Astrocyte (in vitro differentiated cells and primary cell): ENCODE results near the gene GNPDA2. TPM values are rescaled to one million over a fixed set of nuclear protein-coding genes. Genes with fewer than 3 reads are reported as not detected.

Source experiments
- DNase-seq: peaks from one replicate; pipeline ENCODE4 v3.0.0-alpha.2; 2010; ENCODE audit warnings: low read depth
- FAIRE-seq: peaks from 2 replicates; lab custom pipeline; 2011; peaks lifted over from hg19 to GRCh38; lab: Jason Lieb, UNC
- H2AFZ ChIP-seq: 2 replicates; pipeline ENCODE4 v1.6.0; 2012; ENCODE audit warnings: low read depth, low read length, inconsistent platforms
- H3K27ac ChIP-seq: 2 replicates; pipeline ENCODE4 v1.5.1; 2011; ENCODE audit warnings: low read depth, low read length, inconsistent platforms
- H3K27me3 ChIP-seq: 2 replicates; pipeline ENCODE4 v1.6.0; 2011; ENCODE audit warnings: low read length, inconsistent platforms; ENCODE audit not compliant: insufficient read depth
- H3K36me3 ChIP-seq: 2 replicates; pipeline ENCODE4 v1.5.1; 2011; ENCODE audit warnings: low read length, inconsistent platforms; ENCODE audit not compliant: insufficient read depth
- H3K4me1 ChIP-seq: 2 replicates; pipeline ENCODE4 v1.5.1; 2011; ENCODE audit warnings: low read length, inconsistent platforms; ENCODE audit not compliant: insufficient read depth
- H3K4me2 ChIP-seq: 2 replicates; pipeline ENCODE4 v1.6.0; 2012; ENCODE audit warnings: low read length, inconsistent platforms
- H3K4me3 ChIP-seq: 2 replicates; pipeline ENCODE4 v1.5.1; 2011; ENCODE audit warnings: low read depth, mild to moderate bottlenecking, low read length, inconsistent platforms; ENCODE audit not compliant: insufficient read depth
- H3K79me2 ChIP-seq: 2 replicates; pipeline ENCODE4 v1.6.0; 2012; ENCODE audit warnings: mild to moderate bottlenecking, low read length, inconsistent platforms; ENCODE audit not compliant: insufficient read depth
- H3K9ac ChIP-seq: 2 replicates; pipeline ENCODE4 v1.6.0; 2012; ENCODE audit warnings: mild to moderate bottlenecking, low read length, inconsistent platforms
- H3K9me3 ChIP-seq: 2 replicates; pipeline ENCODE4 v1.5.1; 2012; ENCODE audit warnings: low read depth, mild to moderate bottlenecking, low read length, inconsistent platforms; ENCODE audit not compliant: insufficient read depth
- H4K20me1 ChIP-seq: 2 replicates; pipeline ENCODE4 v1.6.0; 2012; ENCODE audit warnings: low read length, inconsistent platforms; ENCODE audit not compliant: insufficient read depth
- H3K27ac Mint-ChIP-seq: one replicate; pipeline ENCODE4 v1.8.0; 2021; ENCODE audit warnings: mild to moderate bottlenecking, mixed read lengths; ENCODE audit not compliant: unreplicated experiment
- H3K27me3 Mint-ChIP-seq: one replicate; pipeline ENCODE4 v1.8.0; 2021; ENCODE audit warnings: low read depth, mixed read lengths; ENCODE audit not compliant: unreplicated experiment
- H3K36me3 Mint-ChIP-seq: one replicate; pipeline ENCODE4 v1.8.0; 2021; ENCODE audit warnings: low read depth, mixed read lengths; ENCODE audit not compliant: unreplicated experiment
- H3K4me1 Mint-ChIP-seq: one replicate; pipeline ENCODE4 v1.8.0; 2021; ENCODE audit warnings: low read depth, mixed read lengths; ENCODE audit not compliant: unreplicated experiment
- H3K4me3 Mint-ChIP-seq: one replicate; pipeline ENCODE4 v1.8.0; 2021; ENCODE audit warnings: mild to moderate bottlenecking, moderate library complexity, mixed read lengths; ENCODE audit not compliant: unreplicated experiment
- H3K9me3 Mint-ChIP-seq: one replicate; pipeline ENCODE4 v1.8.0; 2021; ENCODE audit warnings: mild to moderate bottlenecking, mixed read lengths; ENCODE audit not compliant: unreplicated experiment
- CTCF ChIP-seq: IDR thresholded peaks from 2 replicates; pipeline ENCODE4 v1.5.1; 2011; ENCODE audit warnings: low read depth, mild to moderate bottlenecking, inconsistent platforms, low read length, moderate library complexity; ENCODE audit not compliant: insufficient read depth
- EZH2 ChIP-seq: IDR thresholded peaks from 2 replicates; pipeline ENCODE4 v1.6.1; 2012; ENCODE audit warnings: mild to moderate bottlenecking, low read length, inconsistent platforms; ENCODE audit not compliant: insufficient read depth
- total RNA-seq: library from RNA; stranded (reverse); gene quantifications from 2 replicates; pipeline ENCODE4 v1.2.1, GENCODE V29; 2021

GNPDA2 gene
- total RNA-seq, 1 donor from 2014 or later: 12.2 TPM

DNA sequence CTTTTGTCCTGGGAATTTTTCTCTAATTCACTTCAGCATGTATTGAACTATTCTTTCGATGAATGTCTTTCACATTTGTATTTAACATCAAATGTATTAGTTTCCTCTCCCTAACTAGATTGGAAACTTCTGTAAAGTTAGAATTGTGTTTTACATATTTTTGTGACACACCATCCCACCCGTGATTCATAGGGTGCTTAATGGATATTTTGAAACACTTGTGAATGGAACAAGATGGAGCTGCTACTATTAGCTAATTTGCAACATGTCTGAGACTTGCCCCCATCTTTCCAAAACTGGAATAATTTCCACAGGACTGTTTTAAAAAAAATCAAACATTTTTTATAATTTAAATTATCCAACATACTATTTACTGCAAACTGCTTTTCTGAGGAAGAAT is 30.2 kb upstream of the GNPDA2 start:
- Mint-ChIP-seq H3K4me1 (no peaks in the 10 kb centered on the region), H3K9me3 (no peaks in the 10 kb centered on the region), H3K4me3 (no peak overlapping the region), H3K36me3 (no peaks in the 10 kb centered on the region), H3K27ac (no peak overlapping the region), H3K27me3 (peaks cover 1% of the 10 kb centered on the region)
- DNase-seq (no peak), FAIRE-seq (no peak)
- H3K9ac ChIP-seq: no peak overlapping the region
- no peaks in the 10 kb centered on the region for H3K4me1 ChIP-seq
- H2AFZ ChIP-seq: no peak overlapping the region
- no peak for TF ChIP-seq CTCF
- TF ChIP-seq EZH2: no peak
- no peak overlapping the region for H3K4me2 ChIP-seq
- H3K36me3 ChIP-seq: no peaks in the 10 kb centered on the region
- no peaks in the 10 kb centered on the region for H3K79me2 ChIP-seq
- no peak overlapping the region for H3K27ac ChIP-seq
- H3K4me3 ChIP-seq: no peak overlapping the region
- H4K20me1 ChIP-seq: no peaks in the 10 kb centered on the region
- H3K9me3 ChIP-seq: no peaks in the 10 kb centered on the region
- H3K27me3 ChIP-seq: peaks cover 2% of the 10 kb centered on the region

- Histone ChIP-seq H4K20me1 (no peaks in the 10 kb centered on the region), H3K4me1 (no peaks in the 10 kb centered on the region), H3K4me2 (no peak overlapping the region), H3K27me3 (no peaks in the 10 kb centered on the region), H3K9me3 (no peaks in the 10 kb centered on the region), H3K4me3 (no peak overlapping the region), H3K36me3 (no peaks in the 10 kb centered on the region), H3K9ac (no peak overlapping the region), H3K27ac (no peak overlapping the region), H3K79me2 (no peaks in the 10 kb centered on the region), H2AFZ (no peak overlapping the region)
- Mint-ChIP-seq H3K27me3 (no peaks in the 10 kb centered on the region), H3K4me1 (no peaks in the 10 kb centered on the region), H3K36me3 (no peaks in the 10 kb centered on the region), H3K9me3 (peaks cover 2% of the 10 kb centered on the region), H3K4me3 (no peak overlapping the region), H3K27ac (no peak overlapping the region)
- DNase-seq: no peak
- FAIRE-seq: no peak
- TF ChIP-seq EZH2: no peak
- TF ChIP-seq CTCF: no peak
Measured at GRCh38 chr4:44740201-44740600, 13.8 kb upstream of the GNPDA2 start.

GRCh38 chr4:44738615-44739014 is 12.3 kb upstream of the GNPDA2 start:
- no peaks in the 10 kb centered on the region for H3K79me2 ChIP-seq
- no peaks in the 10 kb centered on the region for H3K4me1 Mint-ChIP-seq
- H3K36me3 ChIP-seq: no peaks in the 10 kb centered on the region
- H3K27ac Mint-ChIP-seq: no peak overlapping the region
- no peak overlapping the region for H3K4me3 Mint-ChIP-seq
- no peaks in the 10 kb centered on the region for H4K20me1 ChIP-seq
- no peak overlapping the region for H2AFZ ChIP-seq
- H3K36me3 Mint-ChIP-seq: no peaks in the 10 kb centered on the region
- no peak overlapping the region for H3K27ac ChIP-seq
- H3K9me3 ChIP-seq: no peaks in the 10 kb centered on the region
- FAIRE-seq (no peak), DNase-seq (no peak)
- TF ChIP-seq CTCF (peak; percentile 11), EZH2 (no peak)
- H3K9me3 Mint-ChIP-seq: no peaks in the 10 kb centered on the region
- H3K4me3 ChIP-seq: no peak overlapping the region
- H3K27me3 Mint-ChIP-seq: no peaks in the 10 kb centered on the region
- H3K4me2 ChIP-seq: no peak overlapping the region
- no peaks in the 10 kb centered on the region for H3K4me1 ChIP-seq
- H3K27me3 ChIP-seq: no peaks in the 10 kb centered on the region
- no peak overlapping the region for H3K9ac ChIP-seq
